GM21723 (cell line): Measurements from ENCODE around the gene FRMD4A.

Experiments
- ATAC-seq: cut with Tn5 transposase; IDR thresholded peaks from one replicate; pipeline ENCODE4 v1.9.1; 2021; ENCODE audit warnings: mild to moderate bottlenecking, moderate library complexity; ENCODE audit not compliant: unreplicated experiment

FRMD4A gene

DNA sequence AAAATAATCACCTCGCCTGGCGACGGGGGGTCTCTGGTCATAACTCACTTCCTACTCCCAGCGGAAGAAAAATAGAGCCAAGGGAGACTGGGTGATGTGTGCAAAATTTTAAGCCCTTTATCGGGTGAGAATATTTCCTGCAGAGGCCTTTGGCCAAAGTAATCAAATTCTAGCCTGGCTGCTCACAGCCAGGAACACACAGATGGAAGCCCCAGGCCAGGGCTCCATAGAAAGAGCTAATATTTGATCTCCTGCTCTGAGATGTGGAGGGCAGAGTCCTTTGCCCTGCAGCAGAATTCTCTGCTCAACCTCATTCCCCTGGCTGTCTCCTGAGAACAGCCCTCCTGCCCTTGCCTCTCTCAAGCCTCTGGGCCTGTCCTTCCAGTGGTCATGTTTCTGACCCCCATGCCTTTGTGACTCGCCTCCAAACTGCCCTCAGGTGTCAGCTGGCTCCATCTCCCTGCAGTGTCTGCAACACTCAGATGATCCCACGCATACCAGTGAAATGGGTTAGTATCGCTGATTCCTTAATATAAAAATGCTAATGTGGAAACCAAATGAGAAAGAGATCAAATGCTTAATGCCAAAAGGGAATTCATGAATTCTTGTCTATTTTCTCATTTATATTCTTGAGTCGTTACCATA is 34.5 kb downstream of the FRMD4A start:
- no peak for ATAC-seq

GRCh38 chr10:14294347-14295059 is 36.2 kb downstream of the FRMD4A start:
- ATAC-seq, result no peak

DNA sequence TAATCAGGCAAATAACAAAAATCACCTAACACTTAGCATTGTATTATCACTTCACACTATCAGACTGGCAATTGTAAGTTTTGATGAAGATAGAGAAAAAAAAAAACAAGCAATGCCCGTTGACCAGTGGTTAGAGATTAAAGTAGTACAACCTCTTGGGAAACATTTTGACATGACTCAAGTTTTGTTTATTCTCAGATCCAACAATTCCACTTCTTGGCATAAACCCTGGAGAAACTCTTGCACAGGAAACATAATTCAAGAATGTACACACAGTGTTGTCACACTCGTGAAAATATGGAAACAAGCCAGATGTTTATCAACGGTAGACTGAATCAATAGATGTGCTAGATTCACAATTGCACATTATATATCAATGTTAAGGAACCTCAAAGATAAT is 37.2 kb downstream of the FRMD4A start:
- no peak for ATAC-seq

DNA sequence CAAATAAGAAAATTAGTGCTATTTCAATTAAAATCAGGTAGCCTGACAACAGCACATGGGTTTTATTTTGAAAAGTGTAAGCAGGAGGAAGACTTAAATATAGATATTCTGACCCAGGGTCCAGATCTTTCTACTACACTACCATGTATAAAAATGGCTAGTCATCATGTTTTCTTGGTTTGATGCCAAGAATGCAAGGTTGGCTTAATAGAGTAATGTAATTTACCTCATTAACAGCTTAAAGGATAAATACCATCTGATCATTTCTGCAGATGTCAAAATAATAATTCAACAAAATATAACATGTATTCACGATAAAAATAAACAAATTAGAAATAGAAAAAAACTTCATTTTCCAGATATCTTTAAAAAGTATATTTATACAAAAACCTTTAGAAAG is 39.4 kb downstream of the FRMD4A start:
- no peak for ATAC-seq

GRCh38 chr10:14285941-14286560 is 44.7 kb downstream of the FRMD4A start:
- ATAC-seq, result no peak

DNA sequence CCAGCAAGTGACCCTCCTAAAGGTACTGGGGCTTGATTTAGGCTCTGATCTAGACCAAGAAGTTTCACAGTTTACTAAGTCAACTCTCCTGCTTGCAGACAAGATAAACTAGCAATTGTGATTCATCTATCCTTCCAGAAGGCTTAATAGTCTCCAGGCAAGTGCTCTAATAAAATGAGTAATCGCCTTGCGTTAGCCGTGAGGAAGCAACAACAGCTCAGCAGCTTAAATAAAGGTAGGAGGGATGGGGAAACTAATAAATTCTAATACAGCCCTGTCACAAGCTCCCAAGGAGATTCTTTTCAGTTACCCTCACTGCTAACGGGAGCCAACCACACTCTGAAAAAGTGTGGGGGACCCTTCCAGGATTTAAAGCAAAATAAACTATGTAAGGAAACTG is 48.4 kb downstream of the FRMD4A start:
- ATAC-seq, result no peak

- ATAC-seq, result no peak
Measured at GRCh38 chr10:14278533-14278932, 52.2 kb downstream of the FRMD4A start.

DNA sequence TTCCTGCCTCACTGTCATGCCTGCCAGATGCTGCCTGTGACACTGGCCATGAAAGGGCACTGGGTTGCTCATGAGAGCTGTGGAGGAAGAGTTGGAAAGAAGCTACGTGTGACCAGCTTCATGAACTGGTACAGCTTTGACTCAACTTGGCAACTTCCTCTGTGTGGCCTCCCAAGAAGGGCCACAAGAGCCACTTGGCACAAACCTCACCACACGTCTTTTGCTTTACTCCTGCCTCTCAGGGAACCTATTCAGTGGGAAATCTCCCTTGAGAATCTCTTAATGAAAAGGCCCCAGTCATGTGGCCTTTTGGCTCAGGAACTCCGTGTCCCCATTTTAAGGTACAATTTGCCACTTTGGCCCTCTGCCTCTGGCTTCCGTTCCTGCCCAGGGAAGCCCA is 54.5 kb downstream of the FRMD4A start:
- ATAC-seq, result no peak

DNA sequence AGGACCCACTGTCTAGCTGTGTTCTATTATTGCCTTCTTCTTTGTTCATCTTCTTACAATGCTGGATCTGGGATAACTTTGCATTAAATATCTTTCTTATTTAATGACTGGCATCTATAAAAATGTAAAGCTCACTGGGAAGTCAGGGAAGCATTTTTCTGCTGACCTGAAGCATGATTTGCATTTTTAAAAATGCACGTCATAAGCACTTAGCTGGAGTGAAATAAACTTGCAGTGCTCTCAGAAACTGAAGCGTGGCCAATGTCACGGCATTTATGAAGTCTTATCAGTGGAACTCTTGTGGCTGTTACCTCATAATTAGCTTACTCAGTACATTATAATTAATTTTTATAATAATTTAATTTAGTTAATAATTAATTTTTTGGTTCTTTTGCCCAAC is 59.1 kb downstream of the FRMD4A start:
- no peak for ATAC-seq

DNA sequence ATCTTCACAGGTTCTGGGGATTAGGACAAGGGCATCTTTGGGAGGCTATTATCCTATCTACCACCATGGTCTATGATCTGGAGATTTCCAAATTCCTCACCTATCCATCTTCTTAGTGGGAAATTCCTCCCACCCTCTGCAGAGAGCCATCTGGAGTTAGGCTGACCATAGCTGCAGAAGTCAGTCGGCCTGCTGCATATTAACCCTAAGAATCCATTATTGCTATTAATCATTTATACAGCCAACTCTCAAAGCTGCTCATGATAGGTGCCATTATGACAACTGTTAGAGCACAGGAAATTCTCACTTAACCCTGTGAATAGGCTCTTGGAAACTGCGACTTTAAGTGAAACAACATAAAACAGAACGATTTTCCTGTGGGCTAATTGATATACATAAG is 60.4 kb downstream of the FRMD4A start:
- no peak for ATAC-seq

DNA sequence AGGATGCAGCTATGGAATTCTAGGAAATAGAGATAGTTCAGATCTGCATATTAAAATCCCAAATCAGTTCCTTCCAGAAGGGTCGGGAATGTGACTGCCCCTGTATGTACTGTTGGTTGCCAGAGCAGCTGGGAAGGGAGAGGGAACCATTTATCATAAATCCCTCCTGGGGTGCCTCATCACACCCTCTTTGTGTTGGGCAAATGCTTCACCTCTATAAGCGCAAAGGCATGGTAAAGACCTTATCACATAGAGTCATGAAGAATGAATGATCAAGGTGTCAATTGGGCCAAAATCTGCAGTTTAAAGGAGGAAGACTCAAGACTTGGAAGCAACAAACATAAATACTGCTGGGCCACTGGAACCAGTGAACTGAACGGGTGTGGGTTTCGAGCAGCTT is 65.0 kb downstream of the FRMD4A start:
- ATAC-seq, result no peak

DNA sequence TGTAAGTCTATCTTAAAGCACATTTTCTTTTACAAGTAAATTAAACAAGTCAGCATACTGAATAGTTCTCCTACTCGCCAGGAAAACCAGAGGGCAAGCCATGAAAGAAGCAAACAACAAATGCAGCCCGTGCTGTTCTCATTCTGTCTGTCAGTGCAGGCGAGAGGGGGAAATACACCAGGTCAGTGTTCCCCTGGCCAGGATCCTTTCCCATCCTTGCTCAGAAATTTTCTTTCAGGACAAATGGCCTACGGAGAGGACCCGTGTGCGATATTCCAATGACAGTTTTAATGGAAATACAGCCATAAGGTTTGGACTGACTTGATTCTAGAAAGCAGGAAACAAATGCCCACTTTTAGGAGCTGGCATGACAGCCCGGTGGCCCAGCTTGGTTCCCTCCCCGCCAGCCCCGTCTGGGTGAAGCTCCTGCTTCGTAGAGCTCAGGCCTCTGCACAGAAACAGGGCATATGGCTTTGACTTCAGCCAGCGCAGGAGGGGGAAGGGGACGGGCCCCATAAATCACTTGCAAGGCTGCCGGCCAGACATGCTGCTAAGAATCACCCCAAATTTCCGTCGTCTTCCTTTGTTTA is 67.8 kb downstream of the FRMD4A start:
- ATAC-seq, result no peak

GRCh38 chr10:14261336-14261735 is 69.4 kb downstream of the FRMD4A start:
- no peak for ATAC-seq

GRCh38 chr10:14259696-14260566 is 70.8 kb downstream of the FRMD4A start:
- ATAC-seq, result no peak

- ATAC-seq, result no peak
Measured at GRCh38 chr10:14254368-14254767, 76.4 kb downstream of the FRMD4A start.

- ATAC-seq, result no peak
Measured at GRCh38 chr10:14253711-14254110, 77.0 kb downstream of the FRMD4A start.

DNA sequence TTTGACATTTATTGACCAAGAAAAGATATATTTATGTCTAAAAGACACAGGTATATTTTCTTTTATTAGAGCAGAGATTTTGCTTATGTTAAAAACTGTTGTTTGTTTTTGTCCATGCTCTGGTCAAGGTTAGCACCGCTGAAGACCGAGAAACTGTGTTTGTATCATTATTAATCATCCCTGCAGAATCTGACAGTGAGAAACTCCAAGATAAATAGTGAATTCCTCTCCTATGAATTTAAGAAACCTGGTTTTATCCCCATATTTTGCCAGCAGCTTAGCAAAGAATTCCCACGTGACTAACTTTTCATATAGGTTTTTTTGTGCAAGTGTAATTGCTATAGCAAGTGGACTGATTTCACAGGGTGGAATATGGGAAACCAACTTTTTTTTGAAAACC is 77.6 kb downstream of the FRMD4A start:
- no peak for ATAC-seq

DNA sequence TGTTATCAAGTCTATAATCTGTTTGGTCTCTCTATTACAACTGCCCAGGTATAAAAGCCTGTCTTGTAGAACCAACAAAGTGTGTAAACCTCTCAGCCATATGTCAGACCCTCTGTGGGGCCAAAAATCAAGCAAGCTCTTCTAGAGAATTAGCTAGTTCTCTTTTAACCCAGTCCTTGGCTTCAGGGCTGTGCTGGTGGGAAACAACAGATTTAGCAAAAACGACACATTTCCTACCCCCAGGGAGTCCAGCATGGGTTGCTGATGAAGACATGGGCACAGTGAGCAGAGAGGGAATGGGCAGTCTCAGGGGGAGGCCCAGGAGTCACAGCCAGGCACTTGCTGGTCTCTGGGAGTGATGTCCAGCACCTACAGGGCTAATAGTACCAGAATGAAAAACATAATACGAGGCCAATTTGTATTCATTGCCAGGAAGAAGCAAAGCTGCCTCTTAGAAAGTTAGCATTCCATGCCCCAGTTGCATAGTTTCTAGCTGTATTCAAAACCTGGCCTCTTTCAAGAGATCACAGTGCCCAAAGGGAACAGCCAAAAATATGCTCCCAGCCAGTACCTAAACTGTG is 80.1 kb downstream of the FRMD4A start:
- ATAC-seq, result no peak

DNA sequence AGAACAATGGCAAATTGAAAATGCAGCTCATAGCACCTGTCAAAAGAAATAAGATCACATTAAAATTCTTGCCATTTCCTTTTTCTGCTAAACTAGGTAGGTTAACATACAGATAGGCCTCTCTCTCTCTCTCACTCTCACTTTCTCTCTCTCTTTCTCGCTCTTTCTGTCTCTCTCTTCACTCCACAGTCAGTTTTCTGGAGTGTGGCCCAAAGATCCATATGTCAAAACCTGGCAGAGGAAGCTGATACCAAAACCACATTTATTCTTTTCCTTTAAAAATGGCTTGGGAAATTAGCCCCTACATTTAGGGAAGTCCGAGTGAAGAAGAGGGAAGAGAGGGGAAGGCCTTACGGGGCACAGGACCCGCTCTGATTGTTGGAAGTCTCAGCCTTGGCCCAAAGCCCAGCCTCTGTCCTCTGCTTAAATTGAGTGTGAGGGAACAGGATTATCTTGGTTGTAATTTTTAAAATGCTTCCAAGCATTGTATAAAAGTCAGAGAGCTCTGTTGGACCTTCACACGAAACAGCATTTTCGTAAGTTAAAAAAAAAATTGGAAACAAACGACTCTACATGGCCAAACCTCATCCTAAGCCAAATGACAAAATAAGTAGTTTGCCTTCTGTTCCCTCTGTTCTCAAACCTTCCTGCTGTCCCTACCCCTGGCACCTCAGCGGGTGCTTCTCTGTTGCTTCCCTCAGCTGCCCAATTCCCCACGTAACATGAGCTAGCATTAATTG is 83.2 kb downstream of the FRMD4A start:
- no peak for ATAC-seq

DNA sequence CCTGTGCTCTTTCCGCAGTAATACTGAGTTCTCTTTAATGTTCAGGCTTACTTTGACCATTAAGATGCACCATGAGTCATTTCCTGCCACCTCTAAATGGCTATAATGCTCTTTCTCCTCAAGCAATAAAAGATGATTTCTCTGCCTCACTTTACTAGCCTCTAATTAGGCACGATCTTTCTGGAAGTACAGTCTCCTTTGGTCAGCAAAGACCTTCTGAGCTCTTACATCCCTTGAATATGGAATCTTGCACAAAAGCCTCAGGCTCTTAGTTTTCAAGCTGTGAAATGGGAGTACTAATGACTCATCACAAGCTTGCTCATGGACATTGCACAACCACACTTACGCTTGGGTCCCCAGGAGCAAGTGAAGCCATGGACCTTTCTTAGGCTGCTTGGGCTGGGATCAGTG is 85.9 kb downstream of the FRMD4A start:
- no peak for ATAC-seq
